GM12892 (cell line): ENCODE results near the gene OR6K6.

ENCODE experiments used
- POLR2A ChIP-seq: IDR thresholded peaks from 2 replicates; pipeline ENCODE4 v1.6.1; 2011; ENCODE audit warnings: low read depth, low read length, control low read depth
- POLR2AphosphoS5 ChIP-seq: IDR thresholded peaks from 2 replicates; pipeline ENCODE4 v1.6.1; 2011; ENCODE audit warnings: low read depth, low read length, control low read depth
- TAF1 ChIP-seq: IDR thresholded peaks from 2 replicates; pipeline ENCODE4 v1.6.1; 2011; ENCODE audit warnings: low read depth, mild to moderate bottlenecking, control low read depth, low read length, borderline replicate concordance

- TF ChIP-seq POLR2A: no peak
- TF ChIP-seq TAF1: no peak
- TF ChIP-seq POLR2AphosphoS5: no peak
Measured at GRCh38 chr1:158800526-158800925, 46.0 kb downstream of the OR6K6 start.
